ENCODE measurements around the gene METTL17. TPM values are rescaled to one million over a fixed set of nuclear protein-coding genes. Genes with fewer than 3 reads are reported as not detected.
A peak's percentile ranks its signal among the peaks of the same experiment; 100 is the strongest.
"Not testable (repeated sequence)": the region's sequence is repeated elsewhere in the genome, so short reads cannot be mapped to it uniquely, and the experiment has no call there.

METTL17 gene
- polyA plus RNA-seq, 3 donors = 82.1 to 128 (median 94.9) TPM

GRCh38 chr14:21036751-21037150 is 47.0 kb downstream of the METTL17 start:
- DNase-seq (ENCODE audit: extremely low read depth in 1 of 11, low read depth in 9 of 11, low spot score in 4 of 11) = no peak

- no peak for DNase-seq (ENCODE audit: extremely low read depth in 1 of 11, low read depth in 9 of 11, low spot score in 4 of 11)
Measured at GRCh38 chr14:21037156-21037555, 47.4 kb downstream of the METTL17 start.

- DNase-seq (ENCODE audit: extremely low read depth in 1 of 11, low read depth in 9 of 11, low spot score in 4 of 11) = peak in 4 of 11 donors; percentile 48 to 63 (median 60)
Measured at GRCh38 chr14:21038441-21039422, 49.0 kb downstream of the METTL17 start.

GRCh38 chr14:21039585-21040369 is 50.0 kb downstream of the METTL17 start:
- peak in 8 of 11 donors; percentile 54 to 84 (median 66) for DNase-seq (ENCODE audit: extremely low read depth in 1 of 11, low read depth in 9 of 11, low spot score in 4 of 11)

GRCh38 chr14:21040370-21040925 is 50.7 kb downstream of the METTL17 start:
- DNase-seq (ENCODE audit: extremely low read depth in 1 of 11, low read depth in 9 of 11, low spot score in 4 of 11) = no peak

GRCh38 chr14:21040941-21041340 is 51.2 kb downstream of the METTL17 start:
- not testable (repeated sequence) for DNase-seq (ENCODE audit: extremely low read depth in 1 of 11, low read depth in 9 of 11, low spot score in 4 of 11)

GRCh38 chr14:21041676-21042433 is 52.1 kb downstream of the METTL17 start, which contains the start of gene RNASE7:
Gene RNASE7 (plus strand): TSS chr14:21042362. CDS start chr14:21042993, 631 bp downstream.
- DNase-seq (ENCODE audit: extremely low read depth in 1 of 11, low read depth in 9 of 11, low spot score in 4 of 11) = no peak

- no peak for DNase-seq (ENCODE audit: extremely low read depth in 1 of 11, low read depth in 9 of 11, low spot score in 4 of 11)
Measured at GRCh38 chr14:21042918-21043317, 53.1 kb downstream of the METTL17 start.

GRCh38 chr14:21043387-21043973 is 53.7 kb downstream of the METTL17 start:
- no peak for DNase-seq (ENCODE audit: extremely low read depth in 1 of 11, low read depth in 9 of 11, low spot score in 4 of 11)

GRCh38 chr14:21043974-21044618 is 54.3 kb downstream of the METTL17 start:
- DNase-seq (ENCODE audit: extremely low read depth in 1 of 11, low read depth in 9 of 11, low spot score in 4 of 11) = no peak

Other genes with a start within 250 kb of the METTL17 start
- under 1 TPM in 1 of 3 donors, not detected in 2; 0.11 TPM for gene EDDM3A, start 244.1 kb upstream of the METTL17 start, polyA plus RNA-seq (ENCODE audit: insufficient read length in 3 of 3)
- gene EDDM3B, start 221.6 kb upstream of the METTL17 start, polyA plus RNA-seq (ENCODE audit: insufficient read length in 3 of 3) = under 1 TPM in 2 of 3 donors, not detected in 1; 0.16 to 0.17 TPM
- 1 to 10 TPM; 5.4 to 6.5 (median 6.3) TPM for gene RNASE6, start 208.7 kb upstream of the METTL17 start, polyA plus RNA-seq (ENCODE audit: insufficient read length in 3 of 3)
- 100 to 1,000 TPM; 112 to 182 (median 142) TPM for gene RNASE1, start 187.1 kb upstream of the METTL17 start, polyA plus RNA-seq (ENCODE audit: insufficient read length in 3 of 3)
- gene RNASE3, start 98.6 kb upstream of the METTL17 start, polyA plus RNA-seq (ENCODE audit: insufficient read length in 3 of 3) = 1 to 10 TPM in 2 of 3 donors, under 1 TPM in 1; 0.50 to 1.5 (median 1.1) TPM
- gene RNASE2, start 34.5 kb upstream of the METTL17 start, polyA plus RNA-seq (ENCODE audit: insufficient read length in 3 of 3) = 1 to 10 TPM in 2 of 3 donors, under 1 TPM in 1; 0.74 to 1.3 (median 1.2) TPM
- 1 to 10 TPM; 1.2 to 2.1 (median 1.3) TPM for gene SLC39A2, start 9.3 kb downstream of the METTL17 start, polyA plus RNA-seq (ENCODE audit: insufficient read length in 3 of 3)
- gene NDRG2, start 35.1 kb downstream of the METTL17 start, polyA plus RNA-seq (ENCODE audit: insufficient read length in 3 of 3) = 100 to 1,000 TPM; 140 to 183 (median 142) TPM
- 1 to 10 TPM; 3.0 to 3.7 (median 3.6) TPM for gene TPPP2, start 40.2 kb downstream of the METTL17 start, polyA plus RNA-seq (ENCODE audit: insufficient read length in 3 of 3)
- under 1 TPM; 0.39 to 0.89 (median 0.40) TPM for gene RNASE13, start 44.8 kb downstream of the METTL17 start, polyA plus RNA-seq (ENCODE audit: insufficient read length in 3 of 3)
- under 1 TPM; 0.40 to 0.79 (median 0.42) TPM for gene RNASE7, start 52.4 kb downstream of the METTL17 start, polyA plus RNA-seq (ENCODE audit: insufficient read length in 3 of 3)
- under 1 TPM in 1 of 3 donors, not detected in 2; 0.24 TPM for gene RNASE8, start 67.8 kb downstream of the METTL17 start, polyA plus RNA-seq (ENCODE audit: insufficient read length in 3 of 3)
- 10 to 100 TPM; 65.3 to 87.0 (median 76.4) TPM for gene ARHGEF40, start 80.3 kb downstream of the METTL17 start, polyA plus RNA-seq (ENCODE audit: insufficient read length in 3 of 3)
- 10 to 100 TPM; 22.9 to 43.4 (median 39.4) TPM for gene ZNF219, start 108.7 kb downstream of the METTL17 start, polyA plus RNA-seq (ENCODE audit: insufficient read length in 3 of 3)
- gene TMEM253, start 111.1 kb downstream of the METTL17 start, polyA plus RNA-seq (ENCODE audit: insufficient read length in 3 of 3) = 1 to 10 TPM; 1.1 to 1.6 (median 1.5) TPM
- under 1 TPM; 0.03 to 0.05 (median 0.03) TPM for gene OR5AU1, start 166.1 kb downstream of the METTL17 start, polyA plus RNA-seq (ENCODE audit: insufficient read length in 3 of 3)